ENCODE results near the gene IGF2BP1. TPM values are rescaled to one million over a fixed set of nuclear protein-coding genes. Genes with fewer than 3 reads are reported as not detected.

The IGF2BP1 gene
- polyA plus RNA-seq, 4 donors = 0.30 to 34.0 (median 0.45) TPM; not detected in 1

DNA sequence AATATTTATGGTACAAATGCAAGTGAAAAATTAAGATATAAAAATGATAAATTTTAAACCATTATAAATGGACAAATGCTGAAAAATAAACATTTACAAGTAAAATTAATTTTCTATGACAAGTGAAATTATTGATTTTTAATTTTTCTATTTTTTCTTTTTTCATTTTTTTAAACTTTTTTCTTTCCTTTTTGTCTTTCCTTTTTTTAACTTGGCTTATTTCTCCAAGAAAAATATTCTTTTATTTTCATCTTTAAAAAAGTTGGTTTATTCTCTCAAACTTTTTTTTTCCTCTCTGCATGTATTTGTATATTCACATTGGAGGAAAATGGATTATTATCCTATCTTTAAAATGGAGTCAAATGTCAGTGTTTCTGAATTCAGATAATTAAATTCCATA lies 3.9 kb upstream of the IGF2BP1 start:
- H3K27me3 ChIP-seq (ENCODE audit: control insufficient read depth in 3 of 3, insufficient read depth in 3 of 3, low read length in 3 of 3) = peaks cover 6 to 35% (median 35%) of the 10 kb centered on the region in 3 donors
- DNase-seq (no peak), FAIRE-seq (peak; percentile 59)
- no peaks in the 10 kb centered on the region for H3K9me3 ChIP-seq (ENCODE audit: control insufficient read depth in 2 of 2, insufficient read depth in 1 of 2, low read depth in 1 of 2, low read length in 1 of 2)
- H3K36me3 ChIP-seq (ENCODE audit: control insufficient read depth in 3 of 3, insufficient read depth in 2 of 3, low read depth in 1 of 3, low read length in 3 of 3) = no peaks in the 10 kb centered on the region
- no peak overlapping the region for H3K27ac ChIP-seq (ENCODE audit: low read depth in 1 of 3, low read length in 2 of 3)
- peaks cover 0 to 5% (median 3%) of the 10 kb centered on the region in 3 donors for H3K4me1 ChIP-seq (ENCODE audit: control insufficient read depth in 3 of 3, insufficient read depth in 2 of 3, low read depth in 1 of 3, low read length in 2 of 3)
- no peak overlapping the region for H3K4me3 ChIP-seq (ENCODE audit: low read depth in 1 of 3, low read length in 3 of 3)

GRCh38 chr17:48993951-48994350 lies 3.2 kb upstream of the IGF2BP1 start:
- Histone ChIP-seq H3K27ac (ENCODE audit: low read depth in 1 of 3, low read length in 2 of 3) (no peak overlapping the region), H3K27me3 (ENCODE audit: control insufficient read depth in 3 of 3, insufficient read depth in 3 of 3, low read length in 3 of 3) (peaks cover 8 to 39% (median 35%) of the 10 kb centered on the region in 3 donors), H3K9me3 (ENCODE audit: control insufficient read depth in 2 of 2, insufficient read depth in 1 of 2, low read depth in 1 of 2, low read length in 1 of 2) (no peaks in the 10 kb centered on the region), H3K4me1 (ENCODE audit: control insufficient read depth in 3 of 3, insufficient read depth in 2 of 3, low read depth in 1 of 3, low read length in 2 of 3) (peaks cover 0 to 5% (median 3%) of the 10 kb centered on the region in 3 donors), H3K36me3 (ENCODE audit: control insufficient read depth in 3 of 3, insufficient read depth in 2 of 3, low read depth in 1 of 3, low read length in 3 of 3) (no peaks in the 10 kb centered on the region), H3K4me3 (ENCODE audit: low read depth in 1 of 3, low read length in 3 of 3) (no peak overlapping the region)
- FAIRE-seq (no peak), DNase-seq (no peak)

DNA sequence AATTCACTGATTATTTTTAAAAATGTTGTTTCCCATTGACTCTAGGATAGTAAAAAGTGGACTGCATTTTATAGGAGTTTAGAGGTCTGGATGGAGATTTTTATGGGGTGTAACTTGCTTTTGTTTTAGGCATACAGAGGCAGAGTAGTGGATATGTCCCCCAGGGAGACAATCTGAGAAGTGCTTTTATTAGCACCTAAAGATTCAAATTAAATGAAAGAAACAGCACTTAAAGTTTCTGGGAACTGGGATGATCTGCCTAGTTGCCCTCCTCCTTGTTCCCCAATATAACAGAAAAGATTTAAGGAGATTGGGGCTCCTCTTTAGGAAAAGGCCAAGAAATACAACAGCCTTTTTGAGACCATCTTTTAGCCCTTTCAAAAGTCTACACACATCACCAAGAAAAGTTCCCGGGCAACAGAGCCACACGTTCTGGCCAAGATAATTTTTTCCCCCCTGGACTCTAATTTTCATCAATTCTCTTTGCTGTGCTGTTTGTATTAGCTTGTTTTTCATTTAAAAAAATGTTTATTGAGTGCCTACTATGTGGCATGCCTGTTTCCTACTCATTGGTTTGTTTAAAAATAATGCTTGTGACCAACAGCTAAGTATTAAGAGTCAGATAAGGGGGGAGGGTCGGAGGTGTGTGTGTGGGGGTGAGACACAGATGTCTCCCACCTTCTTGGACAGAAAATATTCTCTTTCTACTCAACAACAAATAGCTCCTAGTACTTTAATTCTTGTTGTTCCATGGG lies 2.5 kb upstream of the IGF2BP1 start:
- H3K27me3 ChIP-seq (ENCODE audit: control insufficient read depth in 3 of 3, insufficient read depth in 3 of 3, low read length in 3 of 3) = peaks cover 8 to 41% (median 35%) of the 10 kb centered on the region in 3 donors
- FAIRE-seq = no peak

GRCh38 chr17:48995304-48995973 lies 1.7 kb upstream of the IGF2BP1 start:
- no peaks in the 10 kb centered on the region for H3K36me3 ChIP-seq (ENCODE audit: control insufficient read depth in 3 of 3, insufficient read depth in 2 of 3, low read depth in 1 of 3, low read length in 3 of 3)
- H3K4me3 ChIP-seq (ENCODE audit: low read depth in 1 of 3, low read length in 3 of 3) = peak overlapping the region in 1 of 3 donors; percentile 69
- FAIRE-seq (no peak), DNase-seq (peak in 1 of 2 donors; percentile 63)
- H3K27ac ChIP-seq (ENCODE audit: low read depth in 1 of 3, low read length in 2 of 3) = peak overlapping the region in 1 of 3 donors; percentile 96
- no peaks in the 10 kb centered on the region for H3K9me3 ChIP-seq (ENCODE audit: control insufficient read depth in 2 of 2, insufficient read depth in 1 of 2, low read depth in 1 of 2, low read length in 1 of 2)
- peaks cover 8 to 46% (median 30%) of the 10 kb centered on the region in 3 donors for H3K27me3 ChIP-seq (ENCODE audit: control insufficient read depth in 3 of 3, insufficient read depth in 3 of 3, low read length in 3 of 3)
- WGBS, 3 donors = 4 to 5% (median 5%) methylated on average over 44 to 46 of the region's 46 CpGs
- H3K4me1 ChIP-seq (ENCODE audit: control insufficient read depth in 3 of 3, insufficient read depth in 2 of 3, low read depth in 1 of 3, low read length in 2 of 3) = peaks cover 0 to 5% (median 3%) of the 10 kb centered on the region in 3 donors

More for the DNA sequence above, 2.5 kb upstream of the IGF2BP1 start:
- 27 to 37% (median 36%) methylated on average over 3 of the region's 3 CpGs for WGBS, 3 donors
- no peak overlapping the region for H3K27ac ChIP-seq (ENCODE audit: low read depth in 1 of 3, low read length in 2 of 3)
- H3K9me3 ChIP-seq (ENCODE audit: control insufficient read depth in 2 of 2, insufficient read depth in 1 of 2, low read depth in 1 of 2, low read length in 1 of 2) = no peaks in the 10 kb centered on the region
- no peaks in the 10 kb centered on the region for H3K36me3 ChIP-seq (ENCODE audit: control insufficient read depth in 3 of 3, insufficient read depth in 2 of 3, low read depth in 1 of 3, low read length in 3 of 3)
- H3K4me3 ChIP-seq (ENCODE audit: low read depth in 1 of 3, low read length in 3 of 3) = peak overlapping the region in 1 of 3 donors; percentile 69
- H3K4me1 ChIP-seq (ENCODE audit: control insufficient read depth in 3 of 3, insufficient read depth in 2 of 3, low read depth in 1 of 3, low read length in 2 of 3) = peaks cover 0 to 5% (median 3%) of the 10 kb centered on the region in 3 donors
- DNase-seq = no peak

DNA sequence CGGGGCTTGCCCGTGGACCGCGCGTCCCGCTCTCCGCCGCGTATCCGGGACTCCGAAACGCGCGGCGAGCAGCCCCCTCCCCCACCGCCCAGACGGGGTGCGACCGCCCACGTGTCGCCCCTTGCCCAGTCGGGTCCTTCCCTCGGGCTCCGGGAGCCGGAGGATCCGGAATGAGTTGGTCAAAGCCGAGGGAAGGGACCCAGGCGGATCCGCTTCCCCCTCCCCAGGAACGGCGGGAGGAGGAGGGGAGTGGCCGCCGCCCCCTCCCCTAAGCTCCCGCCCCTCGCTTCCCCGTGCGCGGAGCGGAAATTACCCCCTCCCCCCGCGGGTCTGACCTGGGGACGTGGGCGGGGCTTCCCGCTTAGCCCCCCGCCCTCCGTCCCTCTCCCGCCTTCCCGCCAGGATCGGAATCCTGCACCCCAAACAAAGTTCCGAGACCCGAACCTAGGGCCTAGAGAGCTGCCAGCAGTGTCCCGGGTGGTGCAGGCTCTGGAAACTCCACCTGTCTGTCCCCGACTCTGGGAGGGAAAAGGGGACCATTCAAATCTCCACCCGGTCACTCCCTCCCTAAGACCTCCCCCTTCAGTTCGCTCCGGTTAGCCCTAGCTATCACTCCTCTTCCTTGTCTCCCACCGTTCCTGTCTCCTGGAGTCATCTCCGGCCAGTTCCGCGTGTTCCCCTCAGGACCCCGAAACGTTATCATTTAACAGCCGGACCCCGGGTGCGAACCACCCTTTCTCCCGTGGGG lies 1.0 kb upstream of the IGF2BP1 start:
- H3K36me3 ChIP-seq (ENCODE audit: control insufficient read depth in 3 of 3, insufficient read depth in 2 of 3, low read depth in 1 of 3, low read length in 3 of 3) = no peaks in the 10 kb centered on the region
- DNase-seq (peak in 1 of 2 donors; percentile 85), FAIRE-seq (no peak)
- peak overlapping the region in 1 of 3 donors; percentile 96 for H3K27ac ChIP-seq (ENCODE audit: low read depth in 1 of 3, low read length in 2 of 3)
- peaks cover 0 to 5% (median 3%) of the 10 kb centered on the region in 3 donors for H3K4me1 ChIP-seq (ENCODE audit: control insufficient read depth in 3 of 3, insufficient read depth in 2 of 3, low read depth in 1 of 3, low read length in 2 of 3)
- H3K27me3 ChIP-seq (ENCODE audit: control insufficient read depth in 3 of 3, insufficient read depth in 3 of 3, low read length in 3 of 3) = peaks cover 8 to 46% (median 25%) of the 10 kb centered on the region in 3 donors
- peak overlapping the region in 1 of 3 donors; percentile 69 for H3K4me3 ChIP-seq (ENCODE audit: low read depth in 1 of 3, low read length in 3 of 3)
- WGBS, 3 donors = 2 to 4% (median 2%) methylated on average over 40 to 66 of the region's 66 CpGs
- no peaks in the 10 kb centered on the region for H3K9me3 ChIP-seq (ENCODE audit: control insufficient read depth in 2 of 2, insufficient read depth in 1 of 2, low read depth in 1 of 2, low read length in 1 of 2)

DNA sequence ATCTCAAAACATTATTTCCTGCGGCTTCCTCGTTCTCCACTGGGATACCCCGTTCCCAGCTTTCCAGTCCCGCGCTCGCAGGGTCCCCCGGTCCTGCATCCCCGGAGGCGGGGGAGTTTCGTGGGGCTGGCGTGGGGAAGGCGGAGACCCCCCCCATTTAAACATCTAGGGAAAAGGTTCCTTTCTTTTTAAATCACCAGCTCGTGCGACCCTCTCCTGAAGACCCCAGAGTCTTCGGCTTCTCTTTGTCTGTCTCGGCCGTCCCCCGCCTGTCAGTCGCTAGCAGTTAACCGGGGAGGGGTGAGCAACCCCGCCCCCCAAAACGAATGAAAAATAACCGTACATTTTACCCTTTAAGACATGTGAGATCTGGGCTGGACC lies 473 bp upstream of the IGF2BP1 start:
- peak overlapping the region in 1 of 3 donors; percentile 69 for H3K4me3 ChIP-seq (ENCODE audit: low read depth in 1 of 3, low read length in 3 of 3)
- 2 to 7% (median 3%) methylated on average over 23 of the region's 23 CpGs for WGBS, 3 donors
- no peaks in the 10 kb centered on the region for H3K36me3 ChIP-seq (ENCODE audit: control insufficient read depth in 3 of 3, insufficient read depth in 2 of 3, low read depth in 1 of 3, low read length in 3 of 3)
- peak overlapping the region in 1 of 3 donors; percentile 96 for H3K27ac ChIP-seq (ENCODE audit: low read depth in 1 of 3, low read length in 2 of 3)
- DNase-seq (no peak), FAIRE-seq (no peak)
- no peaks in the 10 kb centered on the region for H3K9me3 ChIP-seq (ENCODE audit: control insufficient read depth in 2 of 2, insufficient read depth in 1 of 2, low read depth in 1 of 2, low read length in 1 of 2)
- peaks cover 0 to 6% (median 5%) of the 10 kb centered on the region in 3 donors for H3K4me1 ChIP-seq (ENCODE audit: control insufficient read depth in 3 of 3, insufficient read depth in 2 of 3, low read depth in 1 of 3, low read length in 2 of 3)
- H3K27me3 ChIP-seq (ENCODE audit: control insufficient read depth in 3 of 3, insufficient read depth in 3 of 3, low read length in 3 of 3) = peaks cover 8 to 46% (median 25%) of the 10 kb centered on the region in 3 donors

GRCh38 chr17:48997827-48998586 lies 822 bp downstream of the IGF2BP1 start:
- Histone ChIP-seq H3K4me3 (ENCODE audit: low read depth in 1 of 3, low read length in 3 of 3) (peak overlapping the region in 2 of 3 donors; percentile 9 to 69), H3K27me3 (ENCODE audit: control insufficient read depth in 3 of 3, insufficient read depth in 3 of 3, low read length in 3 of 3) (peaks cover 8 to 46% (median 25%) of the 10 kb centered on the region in 3 donors), H3K9me3 (ENCODE audit: control insufficient read depth in 2 of 2, insufficient read depth in 1 of 2, low read depth in 1 of 2, low read length in 1 of 2) (no peaks in the 10 kb centered on the region), H3K4me1 (ENCODE audit: control insufficient read depth in 3 of 3, insufficient read depth in 2 of 3, low read depth in 1 of 3, low read length in 2 of 3) (peaks cover 0 to 8% (median 5%) of the 10 kb centered on the region in 3 donors), H3K36me3 (ENCODE audit: control insufficient read depth in 3 of 3, insufficient read depth in 2 of 3, low read depth in 1 of 3, low read length in 3 of 3) (no peaks in the 10 kb centered on the region), H3K27ac (ENCODE audit: low read depth in 1 of 3, low read length in 2 of 3) (peak overlapping the region in 1 of 3 donors; percentile 96)
- DNase-seq (peak in 1 of 2 donors; percentile 73), FAIRE-seq (no peak)
- WGBS, 3 donors = 2 to 4% (median 4%) methylated on average over 54 to 63 of the region's 63 CpGs

All from small intestine (tissue), 7 donors.